GM13976 (cell line): Measurements from ENCODE around the gene EDNRA.
A peak's percentile ranks its signal among the peaks of the same experiment; 100 is the strongest.

Source experiments
- DNase-seq: peaks from one replicate; pipeline ENCODE4 v3.0.0; 2012; ENCODE audit warnings: low spot score
- CTCF ChIP-seq: IDR thresholded peaks from 2 replicates; pipeline ENCODE4 v1.5.1; 2012; ENCODE audit warnings: borderline replicate concordance, mild to moderate bottlenecking; ENCODE audit not compliant: insufficient read depth; ENCODE audit errors: extremely low read depth, missing control alignments, control extremely low read depth
- in situ Hi-C: fragments of 300-500 bp; cut with MboI; formaldehyde crosslinking; loops from one replicate; pipeline ENCODE4 v1.12.0; 2022; ENCODE audit warnings: low sequenced_read_pairs, mixed read lengths, inconsistent platforms; ENCODE audit not compliant: unreplicated experiment

EDNRA gene

GRCh38 chr4:147463065-147463464 lies 17.8 kb upstream of the EDNRA start:
- in situ Hi-C loops, result no loop called here
- no peak for DNase-seq
- TF ChIP-seq CTCF, result no peak

GRCh38 chr4:147465461-147465860 lies 15.4 kb upstream of the EDNRA start:
- in situ Hi-C loops, result no loop called here
- no peak for TF ChIP-seq CTCF
- no peak for DNase-seq

DNA sequence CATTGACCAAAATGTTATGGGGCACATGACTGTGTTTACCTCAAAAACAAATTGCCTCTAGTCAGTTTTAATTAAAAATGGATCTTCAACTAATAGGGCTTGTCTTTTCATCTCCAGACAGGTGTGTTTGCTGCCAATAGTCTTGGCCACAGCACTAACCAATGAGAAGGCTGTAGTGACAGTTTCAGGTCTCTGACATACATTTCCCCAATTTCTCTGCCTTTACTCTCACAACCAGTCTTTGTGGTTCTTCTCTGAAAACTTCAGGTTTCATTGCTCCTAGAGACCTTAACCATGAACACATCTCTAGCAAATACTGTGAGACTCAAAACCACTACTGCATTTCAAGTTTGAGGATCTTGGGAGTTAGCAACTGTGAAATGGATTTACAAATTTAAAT lies 3.5 kb upstream of the EDNRA start:
- in situ Hi-C loops, result no loop called here
- peak; percentile 44 for DNase-seq
- TF ChIP-seq CTCF, result no peak

DNA sequence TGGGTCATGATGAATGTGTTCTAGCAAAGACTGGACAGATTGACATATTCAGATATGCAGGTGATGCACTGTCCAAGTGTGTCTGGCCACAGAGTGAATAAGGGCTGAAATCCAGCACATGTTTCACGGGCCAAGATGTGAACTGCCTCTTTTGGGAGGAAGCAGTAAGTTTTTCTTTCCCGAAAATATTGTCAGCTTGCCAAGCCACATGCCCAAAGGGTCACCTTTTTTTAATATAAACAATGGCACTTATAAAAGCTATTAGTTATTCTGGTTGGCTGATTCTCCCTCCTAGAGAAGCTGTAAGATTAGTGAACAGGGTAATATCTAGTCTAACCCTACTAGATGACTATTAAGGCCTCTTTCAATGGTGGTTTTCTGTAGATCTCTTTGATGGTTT lies 1.5 kb upstream of the EDNRA start:
- TF ChIP-seq CTCF, result no peak
- DNase-seq, result no peak
- in situ Hi-C loops, result no loop called here

GRCh38 chr4:147479786-147480185 lies 1.1 kb upstream of the EDNRA start:
- TF ChIP-seq CTCF, result no peak
- DNase-seq, result no peak
- in situ Hi-C loops, result no loop called here

GRCh38 chr4:147480502-147480890 lies 401 bp upstream of the EDNRA start:
- no peak for TF ChIP-seq CTCF
- in situ Hi-C loops, result no loop called here
- no peak for DNase-seq

GRCh38 chr4:147481577-147482109 lies 746 bp downstream of the EDNRA start:
- no peak for TF ChIP-seq CTCF
- in situ Hi-C loops, result no loop called here
- no peak for DNase-seq
